GM12878 (cell line): Measurements from ENCODE around the gene SHC2. TPM values are rescaled to one million over a fixed set of nuclear protein-coding genes. Genes with fewer than 3 reads are reported as not detected.

Source experiments
- CBX3 ChIP-seq: fragments of 200-600 bp; sonication (generic); IDR thresholded peaks from 2 replicates; pipeline ENCODE4 v1.6.1; 2016; ENCODE audit warnings: low read depth, borderline replicate concordance
- E4F1 ChIP-seq: fragments of 450-650 bp; IDR thresholded peaks from 2 replicates; pipeline ENCODE4 v1.6.1; 2018; ENCODE audit warnings: borderline replicate concordance, mild to moderate bottlenecking; ENCODE audit not compliant: partially characterized antibody
- FOXK2 ChIP-seq: fragments of 450-650 bp; IDR thresholded peaks from 2 replicates; pipeline ENCODE4 v1.6.1; 2017; ENCODE audit warnings: mild to moderate bottlenecking, moderate library complexity
- FOXM1 ChIP-seq: IDR thresholded peaks from 2 replicates; pipeline ENCODE4 v1.6.1; 2012; ENCODE audit warnings: low read depth, mild to moderate bottlenecking, inconsistent platforms, low read length, moderate library complexity
- HDGF ChIP-seq: fragments of 450-650 bp; IDR thresholded peaks from 2 replicates; pipeline ENCODE4 v1.6.1; 2016; ENCODE audit warnings: antibody characterized with exemption
- PRDM15 ChIP-seq: fragments of 450-650 bp; formaldehyde crosslinking; IDR thresholded peaks from 2 replicates; pipeline ENCODE4 v1.4.0; 2020; ENCODE audit warnings: mild to moderate bottlenecking, moderate library complexity
- ZBTB40 ChIP-seq: fragments of 450-650 bp; IDR thresholded peaks from 2 replicates; pipeline ENCODE4 v1.6.1; 2016; ENCODE audit warnings: mild to moderate bottlenecking, moderate library complexity, borderline replicate concordance
- ZNF592 ChIP-seq: fragments of 450-650 bp; IDR thresholded peaks from 2 replicates; pipeline ENCODE4 v1.6.1; 2017; ENCODE audit warnings: mild to moderate bottlenecking, moderate library complexity
- polyA plus RNA-seq, 11 experiments: library from polyadenylated mRNA; depleted of rRNA in 4 of 11; unstranded in 6 of 11; stranded (reverse) in 5 of 11; fragments of >200 nt; fragmentation: Nextera tagmentation in 4 of 11; fragmentation: Illumina TruSeq in 1 of 11; extraction: Ambion mirVana in 4 of 11; extraction: Trizol in 1 of 11; gene quantifications; 1 replicate in 1 of 11; 2 replicates in 10 of 11; pipeline versions ENCODE4 v1.2.1 to v1.2.3, GENCODE V29; 2011 to 2016; ENCODE audit warnings: inconsistent platforms in 2 of 11, missing spikeins in 2 of 11, low read depth in 1 of 11
- total RNA-seq, 4 experiments: library from RNA; depleted of rRNA in 3 of 4; stranded (reverse); fragments of >200 nt in 3 of 4; fragmentation: Illumina TruSeq in 1 of 4; extraction: Trizol in 1 of 4; gene quantifications; 2 replicates each; pipeline versions ENCODE4 v1.2.1 to v1.2.3, GENCODE V29; 2013 to 2021
- TF ChIP-seq, protein P1 (sequence below): IDR thresholded peaks from 2 replicates; pipeline ENCODE4 v1.6.1; 2011; ENCODE audit warnings: low read depth, mild to moderate bottlenecking, low read length, moderate library complexity, borderline replicate concordance; ENCODE audit errors: extremely low read depth
- TF ChIP-seq, protein P2 (sequence below): IDR thresholded peaks from 2 replicates; pipeline ENCODE4 v1.6.1; 2011; ENCODE audit warnings: borderline replicate concordance, low read depth, mild to moderate bottlenecking, moderate library complexity, mixed read lengths, low read length; ENCODE audit not compliant: insufficient read depth; ENCODE audit errors: extremely low read length

Gene SHC2
- total and polyA plus RNA-seq, 10 of the 15 experiments (the other 5 are each of a cell fraction or from before 2014, with no cell fraction given) = 0.08 TPM; not detected in 9

DNA sequence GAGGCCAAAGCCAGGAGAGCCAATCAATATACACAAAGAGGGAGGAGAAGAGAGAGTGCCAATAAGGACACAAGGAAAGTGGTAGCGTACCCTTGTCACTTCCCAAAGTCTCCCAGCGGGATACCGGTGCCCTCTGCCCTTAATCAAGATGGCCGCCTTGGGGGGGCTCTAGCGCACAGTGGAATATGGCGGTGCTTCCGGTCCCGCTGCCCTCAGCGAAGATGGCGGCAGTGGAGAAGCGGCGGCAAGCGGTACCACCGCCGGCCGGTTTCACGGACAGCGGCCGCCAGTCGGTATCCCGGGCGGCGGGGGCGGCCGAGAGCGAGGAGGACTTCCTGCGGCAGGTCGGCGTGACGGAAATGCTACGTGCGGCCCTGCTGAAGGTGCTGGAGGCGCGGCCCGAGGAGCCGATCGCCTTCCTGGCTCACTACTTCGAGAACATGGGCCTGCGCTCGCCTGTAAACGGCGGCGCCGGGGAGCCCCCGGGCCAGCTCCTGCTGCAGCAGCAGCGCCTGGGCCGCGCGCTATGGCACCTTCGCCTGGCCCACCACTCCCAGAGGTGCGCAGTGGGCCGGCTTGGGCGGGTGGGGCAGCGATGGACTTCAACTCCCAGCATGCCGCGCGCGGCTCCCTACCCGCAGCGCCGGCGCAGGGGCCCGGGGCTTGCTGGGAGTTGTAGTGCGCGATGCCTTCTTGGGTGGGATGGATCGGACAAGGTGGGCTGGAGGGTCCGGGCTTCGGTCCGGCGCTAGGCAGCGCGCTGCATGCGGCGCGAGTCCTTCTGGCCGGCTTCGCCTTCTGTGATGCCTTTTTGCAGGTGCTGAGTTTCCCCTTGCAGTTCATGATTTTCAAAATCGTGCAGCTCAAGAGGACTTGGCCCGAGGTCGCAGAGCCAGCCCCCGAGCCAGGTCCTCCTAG is 46.7 kb upstream of the SHC2 start, which contains the start of gene TPGS1 (continued):
- TF ChIP-seq ZNF592 (no peak), E4F1 (peak; percentile 85), HDGF (peak; percentile 31; the same call in 1 of the 2 replicates), CBX3 (no peak), ZBTB40 (peak; percentile 97), PRDM15 (CRISPR knock-in tag) (no peak), FOXM1 (no peak), FOXK2 (no peak)
- TF ChIP-seq, protein P1, sequence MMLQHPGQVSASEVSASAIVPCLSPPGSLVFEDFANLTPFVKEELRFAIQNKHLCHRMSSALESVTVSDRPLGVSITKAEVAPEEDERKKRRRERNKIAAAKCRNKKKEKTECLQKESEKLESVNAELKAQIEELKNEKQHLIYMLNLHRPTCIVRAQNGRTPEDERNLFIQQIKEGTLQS = 0 out of 2 replicates have a peak, but pooled peaks have one; percentile 58
- TF ChIP-seq, protein P2, sequence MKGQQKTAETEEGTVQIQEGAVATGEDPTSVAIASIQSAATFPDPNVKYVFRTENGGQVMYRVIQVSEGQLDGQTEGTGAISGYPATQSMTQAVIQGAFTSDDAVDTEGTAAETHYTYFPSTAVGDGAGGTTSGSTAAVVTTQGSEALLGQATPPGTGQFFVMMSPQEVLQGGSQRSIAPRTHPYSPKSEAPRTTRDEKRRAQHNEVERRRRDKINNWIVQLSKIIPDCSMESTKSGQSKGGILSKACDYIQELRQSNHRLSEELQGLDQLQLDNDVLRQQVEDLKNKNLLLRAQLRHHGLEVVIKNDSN = no peak
